ENCODE data around the gene SBNO2. TPM values are rescaled to one million over a fixed set of nuclear protein-coding genes. Genes with fewer than 3 reads are reported as not detected.
A peak's percentile ranks its signal among the peaks of the same experiment; 100 is the strongest.

Gene SBNO2
- total and polyA plus RNA-seq, 2 experiments from 2014 or later = 6.9 to 35.4 TPM

GRCh38 chr19:1081301-1082164 lies 92.5 kb downstream of the SBNO2 start:
- Mint-ChIP-seq H3K4me1 (no peaks in the 10 kb centered on the region), H3K36me3 (ENCODE audit: low read depth) (peaks cover 53% of the 10 kb centered on the region), H3K27ac (peak overlapping the region; percentile 74; the same call in 1 of the 2 replicates), H3K9me3 (no peaks in the 10 kb centered on the region; the same call in 2 of the 3 replicates), H3K4me3 (peak overlapping the region; percentile 50; the same call in 2 of the 3 replicates), H3K27me3 (ENCODE audit: insufficient read depth, low read depth, poor library complexity) (peaks cover 24% of the 10 kb centered on the region)
- no peaks in the 10 kb centered on the region; the same call in 1 of the 2 replicates for H3K4me1 ChIP-seq (ENCODE audit: insufficient read depth)
- peak overlapping the region; percentile 79 for H3K4me2 ChIP-seq
- H3K27me3 ChIP-seq (ENCODE audit: insufficient read depth) = no peaks in the 10 kb centered on the region
- no peak overlapping the region for H3K27ac ChIP-seq (ENCODE audit: low read depth)
- DNase-seq (ENCODE audit: low spot score) (peak; percentile 75), ATAC-seq (peak; percentile 67)
- TF ChIP-seq, protein P1, sequence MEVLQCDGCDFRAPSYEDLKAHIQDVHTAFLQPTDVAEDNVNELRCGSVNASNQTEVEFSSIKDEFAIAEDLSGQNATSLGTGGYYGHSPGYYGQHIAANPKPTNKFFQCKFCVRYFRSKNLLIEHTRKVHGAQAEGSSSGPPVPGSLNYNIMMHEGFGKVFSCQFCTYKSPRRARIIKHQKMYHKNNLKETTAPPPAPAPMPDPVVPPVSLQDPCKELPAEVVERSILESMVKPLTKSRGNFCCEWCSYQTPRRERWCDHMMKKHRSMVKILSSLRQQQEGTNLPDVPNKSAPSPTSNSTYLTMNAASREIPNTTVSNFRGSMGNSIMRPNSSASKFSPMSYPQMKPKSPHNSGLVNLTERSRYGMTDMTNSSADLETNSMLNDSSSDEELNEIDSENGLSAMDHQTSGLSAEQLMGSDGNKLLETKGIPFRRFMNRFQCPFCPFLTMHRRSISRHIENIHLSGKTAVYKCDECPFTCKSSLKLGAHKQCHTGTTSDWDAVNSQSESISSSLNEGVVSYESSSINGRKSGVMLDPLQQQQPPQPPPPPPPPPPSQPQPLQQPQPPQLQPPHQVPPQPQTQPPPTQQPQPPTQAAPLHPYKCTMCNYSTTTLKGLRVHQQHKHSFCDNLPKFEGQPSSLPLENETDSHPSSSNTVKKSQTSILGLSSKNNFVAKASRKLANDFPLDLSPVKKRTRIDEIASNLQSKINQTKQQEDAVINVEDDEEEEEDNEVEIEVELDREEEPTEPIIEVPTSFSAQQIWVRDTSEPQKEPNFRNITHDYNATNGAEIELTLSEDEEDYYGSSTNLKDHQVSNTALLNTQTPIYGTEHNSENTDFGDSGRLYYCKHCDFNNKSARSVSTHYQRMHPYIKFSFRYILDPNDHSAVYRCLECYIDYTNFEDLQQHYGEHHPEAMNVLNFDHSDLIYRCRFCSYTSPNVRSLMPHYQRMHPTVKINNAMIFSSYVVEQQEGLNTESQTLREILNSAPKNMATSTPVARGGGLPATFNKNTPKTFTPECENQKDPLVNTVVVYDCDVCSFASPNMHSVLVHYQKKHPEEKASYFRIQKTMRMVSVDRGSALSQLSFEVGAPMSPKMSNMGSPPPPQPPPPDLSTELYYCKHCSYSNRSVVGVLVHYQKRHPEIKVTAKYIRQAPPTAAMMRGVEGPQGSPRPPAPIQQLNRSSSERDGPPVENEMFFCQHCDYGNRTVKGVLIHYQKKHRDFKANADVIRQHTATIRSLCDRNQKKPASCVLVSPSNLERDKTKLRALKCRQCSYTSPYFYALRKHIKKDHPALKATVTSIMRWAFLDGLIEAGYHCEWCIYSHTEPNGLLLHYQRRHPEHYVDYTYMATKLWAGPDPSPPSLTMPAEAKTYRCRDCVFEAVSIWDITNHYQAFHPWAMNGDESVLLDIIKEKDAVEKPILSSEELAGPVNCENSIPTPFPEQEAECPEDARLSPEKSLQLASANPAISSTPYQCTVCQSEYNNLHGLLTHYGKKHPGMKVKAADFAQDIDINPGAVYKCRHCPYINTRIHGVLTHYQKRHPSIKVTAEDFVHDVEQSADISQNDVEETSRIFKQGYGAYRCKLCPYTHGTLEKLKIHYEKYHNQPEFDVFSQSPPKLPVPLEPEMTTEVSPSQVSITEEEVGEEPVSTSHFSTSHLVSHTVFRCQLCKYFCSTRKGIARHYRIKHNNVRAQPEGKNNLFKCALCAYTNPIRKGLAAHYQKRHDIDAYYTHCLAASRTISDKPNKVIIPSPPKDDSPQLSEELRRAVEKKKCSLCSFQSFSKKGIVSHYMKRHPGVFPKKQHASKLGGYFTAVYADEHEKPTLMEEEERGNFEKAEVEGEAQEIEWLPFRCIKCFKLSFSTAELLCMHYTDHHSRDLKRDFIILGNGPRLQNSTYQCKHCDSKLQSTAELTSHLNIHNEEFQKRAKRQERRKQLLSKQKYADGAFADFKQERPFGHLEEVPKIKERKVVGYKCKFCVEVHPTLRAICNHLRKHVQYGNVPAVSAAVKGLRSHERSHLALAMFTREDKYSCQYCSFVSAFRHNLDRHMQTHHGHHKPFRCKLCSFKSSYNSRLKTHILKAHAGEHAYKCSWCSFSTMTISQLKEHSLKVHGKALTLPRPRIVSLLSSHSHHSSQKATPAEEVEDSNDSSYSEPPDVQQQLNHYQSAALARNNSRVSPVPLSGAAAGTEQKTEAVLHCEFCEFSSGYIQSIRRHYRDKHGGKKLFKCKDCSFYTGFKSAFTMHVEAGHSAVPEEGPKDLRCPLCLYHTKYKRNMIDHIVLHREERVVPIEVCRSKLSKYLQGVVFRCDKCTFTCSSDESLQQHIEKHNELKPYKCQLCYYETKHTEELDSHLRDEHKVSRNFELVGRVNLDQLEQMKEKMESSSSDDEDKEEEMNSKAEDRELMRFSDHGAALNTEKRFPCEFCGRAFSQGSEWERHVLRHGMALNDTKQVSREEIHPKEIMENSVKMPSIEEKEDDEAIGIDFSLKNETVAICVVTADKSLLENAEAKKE (CRISPR knock-in tag; IDR thresholded peaks at IDR 0.05) = no peak
- peak; percentile 27 to 51; a peak in 3 of 4 replicates for TF ChIP-seq CTCF (conservative IDR thresholded peaks at IDR 0.05; ENCODE audit: low read depth in 2 of 2)
- H3K79me2 ChIP-seq (replicated peaks; ENCODE audit: insufficient read depth) = no peaks in the 10 kb centered on the region
- peak overlapping the region; percentile 53 for H3K4me3 ChIP-seq
- no peaks in the 10 kb centered on the region for H3K9me2 ChIP-seq (ENCODE audit: insufficient read depth)
- no peaks in the 10 kb centered on the region for H3K36me3 ChIP-seq (ENCODE audit: insufficient read depth)
- H2AFZ ChIP-seq = no peak overlapping the region
- H4K20me1 ChIP-seq (replicated peaks; ENCODE audit: insufficient read depth) = 0 out of 2 replicates have a peak, but pooled peaks cover 3% of the 10 kb centered on the region
- H3F3A ChIP-seq (replicated peaks; ENCODE audit: low read depth) = peaks cover 27% of the 10 kb centered on the region

Data from GM23338 (cell line).